ENCODE measurements around the gene TULP4.

GRCh38 chr6:158492881-158493280 is 180.6 kb downstream of the TULP4 start:
- TF ChIP-seq CTCF (IDR thresholded peaks at IDR 0.05; ENCODE audit: control extremely low read depth in 1 of 3, insufficient read depth in 1 of 3, low read depth in 1 of 3, low read length in 3 of 3) (no peak), SP2 (IDR thresholded peaks at IDR 0.05; ENCODE audit: low read length) (no peak)
